ENCODE data around the gene GSTA3.
"Not testable (repeated sequence)": the region's sequence is repeated elsewhere in the genome, so short reads cannot be mapped to it uniquely, and the experiment has no call there.

DNA sequence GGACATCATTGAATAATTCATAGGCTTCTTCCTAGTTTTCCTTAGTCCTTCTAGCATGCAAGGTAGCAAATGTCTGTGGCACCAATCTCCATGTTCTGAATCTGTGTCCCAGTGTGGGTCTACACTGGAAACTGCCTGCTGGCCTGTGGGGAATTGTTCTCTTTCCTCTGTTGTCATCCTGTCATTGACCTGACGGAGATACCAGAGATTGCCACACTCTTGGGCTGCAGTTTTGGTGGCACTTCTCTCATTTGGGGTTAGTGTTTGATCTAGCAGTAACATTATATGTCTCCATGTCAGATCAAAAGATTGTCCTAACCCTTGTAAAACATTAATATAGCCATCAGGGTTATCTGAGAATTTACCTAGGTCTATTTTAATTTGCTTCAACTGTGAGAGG is 9.3 kb upstream of the GSTA3 start:
- not testable (repeated sequence) for TF ChIP-seq REST (IDR thresholded peaks at IDR 0.05; ENCODE audit: unreplicated experiment); CREB1 (CRISPR knock-in tag; IDR thresholded peaks at IDR 0.05; ENCODE audit: low read depth); EZH2 (IDR thresholded peaks at IDR 0.05; ENCODE audit: low read depth, unreplicated experiment); POLR2AphosphoS5 (IDR thresholded peaks at IDR 0.05; ENCODE audit: low read depth); NANOG (IDR thresholded peaks at IDR 0.05; ENCODE audit: borderline replicate concordance)
- TF ChIP-seq, protein P1, sequence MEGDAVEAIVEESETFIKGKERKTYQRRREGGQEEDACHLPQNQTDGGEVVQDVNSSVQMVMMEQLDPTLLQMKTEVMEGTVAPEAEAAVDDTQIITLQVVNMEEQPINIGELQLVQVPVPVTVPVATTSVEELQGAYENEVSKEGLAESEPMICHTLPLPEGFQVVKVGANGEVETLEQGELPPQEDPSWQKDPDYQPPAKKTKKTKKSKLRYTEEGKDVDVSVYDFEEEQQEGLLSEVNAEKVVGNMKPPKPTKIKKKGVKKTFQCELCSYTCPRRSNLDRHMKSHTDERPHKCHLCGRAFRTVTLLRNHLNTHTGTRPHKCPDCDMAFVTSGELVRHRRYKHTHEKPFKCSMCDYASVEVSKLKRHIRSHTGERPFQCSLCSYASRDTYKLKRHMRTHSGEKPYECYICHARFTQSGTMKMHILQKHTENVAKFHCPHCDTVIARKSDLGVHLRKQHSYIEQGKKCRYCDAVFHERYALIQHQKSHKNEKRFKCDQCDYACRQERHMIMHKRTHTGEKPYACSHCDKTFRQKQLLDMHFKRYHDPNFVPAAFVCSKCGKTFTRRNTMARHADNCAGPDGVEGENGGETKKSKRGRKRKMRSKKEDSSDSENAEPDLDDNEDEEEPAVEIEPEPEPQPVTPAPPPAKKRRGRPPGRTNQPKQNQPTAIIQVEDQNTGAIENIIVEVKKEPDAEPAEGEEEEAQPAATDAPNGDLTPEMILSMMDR (conservative IDR thresholded peaks at IDR 0.05; ENCODE audit: low read depth in 2 of 2): not testable (repeated sequence)

Data from GM23338 (cell line).